Ectodermal cell (in vitro differentiated cells): ENCODE results near the gene ABCC9.

Experiments used
- H3K27ac ChIP-seq: 2 replicates; pipeline ENCODE4 v1.7.0; 2013; ENCODE audit warnings: mild to moderate bottlenecking, low read depth, low read length; ENCODE audit not compliant: insufficient read depth, poor library complexity, severe bottlenecking
- H3K27me3 ChIP-seq: 2 replicates; pipeline ENCODE4 v1.7.0; 2013; ENCODE audit warnings: mild to moderate bottlenecking, low read length; ENCODE audit not compliant: insufficient read depth, control insufficient read depth, poor library complexity, severe bottlenecking
- H3K36me3 ChIP-seq: one replicate; pipeline ENCODE4 v1.7.0; 2013; ENCODE audit warnings: low read length; ENCODE audit not compliant: control insufficient read depth, insufficient read depth
- H3K4me1 ChIP-seq: one replicate; pipeline ENCODE4 v1.7.0; 2013; ENCODE audit warnings: low read length; ENCODE audit not compliant: control insufficient read depth, insufficient read depth
- H3K4me3 ChIP-seq: 2 replicates; pipeline ENCODE4 v1.7.0; 2013; ENCODE audit warnings: low read depth, low read length, control low read depth; ENCODE audit not compliant: insufficient read depth
- H3K9me3 ChIP-seq: 2 replicates; pipeline ENCODE4 v1.7.0; 2013; ENCODE audit warnings: mild to moderate bottlenecking, low read length, moderate library complexity; ENCODE audit not compliant: control insufficient read depth
- WGBS, 2 experiments: methylation state at CpG; one replicate each; pipeline ENCODE4 v1.1.7; 2013; ENCODE audit warnings: missing lambda C conversion rate in 2 of 2; 5-methylcytosine and 5-hydroxymethylcytosine counted together

ABCC9 gene

DNA sequence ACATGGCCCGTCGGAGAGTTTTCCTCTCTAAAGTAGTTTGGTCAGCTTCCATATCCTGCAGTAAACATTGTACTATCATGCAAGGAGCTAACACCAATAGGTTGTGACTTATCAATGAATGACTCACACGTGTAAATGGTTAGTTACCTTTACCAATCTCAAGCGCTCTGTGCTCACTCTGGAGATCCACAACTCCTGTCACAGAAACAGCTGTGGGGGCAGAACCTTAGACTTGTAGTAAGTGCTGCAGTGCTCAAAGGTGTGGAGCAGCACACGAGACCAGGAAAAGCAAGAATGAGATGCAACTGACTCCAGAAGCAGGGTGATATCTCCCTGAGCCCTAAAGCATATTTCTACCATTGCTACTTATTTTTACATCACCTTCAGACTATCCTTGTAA is 93.0 kb downstream of the ABCC9 start:
- Histone ChIP-seq H3K27ac (no peak overlapping the region), H3K27me3 (no peaks in the 10 kb centered on the region), H3K4me1 (no peaks in the 10 kb centered on the region), H3K9me3 (no peaks in the 10 kb centered on the region), H3K36me3 (no peaks in the 10 kb centered on the region), H3K4me3 (no peak overlapping the region)
- 89 to 90% methylated on average over 5 of the region's 5 CpGs for WGBS, 2 experiments

DNA sequence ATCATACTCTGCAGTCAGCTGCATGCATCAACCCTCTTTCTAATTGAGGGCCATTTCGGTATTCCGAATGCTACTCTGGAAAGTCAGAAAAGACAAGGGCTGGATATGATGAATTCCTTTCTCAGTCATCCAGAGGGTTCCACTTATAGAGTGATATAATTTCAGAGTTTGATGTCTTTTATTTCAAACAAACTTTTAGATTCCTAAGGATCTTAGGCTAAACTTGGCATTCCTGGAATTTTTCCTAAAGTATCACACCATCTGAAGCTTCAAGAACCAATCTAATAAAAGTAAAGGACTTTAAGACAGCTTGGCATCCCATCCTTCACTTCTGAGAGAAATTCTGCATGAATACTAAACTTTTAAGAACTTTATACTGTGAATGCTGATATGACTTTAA is 97.4 kb downstream of the ABCC9 start:
- Histone ChIP-seq H3K27ac (no peak overlapping the region), H3K36me3 (no peaks in the 10 kb centered on the region), H3K9me3 (no peaks in the 10 kb centered on the region), H3K4me1 (no peaks in the 10 kb centered on the region), H3K4me3 (no peak overlapping the region), H3K27me3 (no peaks in the 10 kb centered on the region)
- WGBS, 2 experiments = 94 to 98% methylated on average over 2 of the region's 2 CpGs

- no peaks in the 10 kb centered on the region for H3K9me3 ChIP-seq
- H3K4me3 ChIP-seq = no peak overlapping the region
- WGBS, 2 experiments = 100% methylated on average over 1 of the region's 1 CpG
- no peaks in the 10 kb centered on the region for H3K27me3 ChIP-seq
- H3K36me3 ChIP-seq = no peaks in the 10 kb centered on the region
- H3K27ac ChIP-seq = no peak overlapping the region
- H3K4me1 ChIP-seq = no peaks in the 10 kb centered on the region
Measured at GRCh38 chr12:21839776-21840175, 101.5 kb downstream of the ABCC9 start.

DNA sequence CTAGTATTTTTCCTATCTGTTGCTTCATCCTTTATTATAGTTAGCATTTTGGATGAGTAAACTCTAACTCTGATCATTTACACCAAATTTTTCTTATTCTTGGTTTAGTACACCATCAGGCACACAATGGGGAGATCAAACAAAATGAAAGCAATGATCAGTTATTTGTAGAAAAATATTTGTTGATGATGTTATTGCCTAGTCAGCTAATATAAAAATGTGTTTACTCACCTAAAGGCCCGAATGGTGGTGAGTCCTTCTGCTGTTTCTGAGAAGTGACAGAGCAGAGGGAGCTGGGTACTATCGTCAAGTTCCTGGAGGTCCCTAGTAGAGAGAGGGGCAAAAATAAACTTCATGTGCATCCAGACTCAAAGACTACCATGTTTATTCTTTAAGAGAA is 103.4 kb downstream of the ABCC9 start:
- H3K9me3 ChIP-seq = no peaks in the 10 kb centered on the region
- H3K36me3 ChIP-seq = no peaks in the 10 kb centered on the region
- no peak overlapping the region for H3K4me3 ChIP-seq
- WGBS, 2 experiments = 93 to 98% methylated on average over 2 of the region's 2 CpGs
- H3K27ac ChIP-seq = no peak overlapping the region
- H3K27me3 ChIP-seq = no peaks in the 10 kb centered on the region
- H3K4me1 ChIP-seq = no peaks in the 10 kb centered on the region

DNA sequence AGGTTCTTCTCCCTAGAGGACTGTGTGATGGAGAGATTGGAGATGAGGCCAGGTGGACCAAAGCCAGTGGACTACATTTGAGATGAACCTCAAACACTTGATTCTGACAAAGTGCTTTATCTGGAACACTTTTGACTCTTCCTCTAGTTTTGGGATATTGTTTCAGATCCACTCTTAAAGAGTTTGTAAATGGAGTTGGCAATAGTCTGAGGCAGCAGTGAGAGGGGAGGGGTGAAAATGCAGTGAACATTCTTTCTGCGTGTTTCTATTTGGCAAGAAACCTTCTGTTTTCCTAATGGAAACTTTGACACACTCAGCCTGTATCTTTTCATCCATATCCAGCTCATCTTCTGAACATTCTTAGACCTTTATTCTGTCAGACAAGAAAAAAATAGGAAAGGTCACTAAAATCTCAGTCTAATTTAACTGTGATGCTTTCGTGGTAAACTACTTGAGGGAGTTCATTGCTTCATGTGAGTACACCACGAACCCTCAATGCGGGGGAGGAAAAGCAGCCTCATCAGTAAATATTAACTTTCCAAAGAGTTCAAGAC is 109.4 kb downstream of the ABCC9 start:
- WGBS, 2 experiments = 84 to 95% methylated on average over 4 of the region's 4 CpGs
- H3K4me3 ChIP-seq = no peak overlapping the region
- H3K27ac ChIP-seq = no peak overlapping the region
- no peaks in the 10 kb centered on the region for H3K4me1 ChIP-seq
- no peaks in the 10 kb centered on the region for H3K36me3 ChIP-seq
- no peaks in the 10 kb centered on the region for H3K9me3 ChIP-seq
- no peaks in the 10 kb centered on the region for H3K27me3 ChIP-seq

GRCh38 chr12:21828779-21829178 is 112.4 kb downstream of the ABCC9 start:
- no peaks in the 10 kb centered on the region for H3K36me3 ChIP-seq
- H3K4me1 ChIP-seq = no peaks in the 10 kb centered on the region
- 96% methylated on average over 8 of the region's 8 CpGs for WGBS, 2 experiments
- no peaks in the 10 kb centered on the region for H3K27me3 ChIP-seq
- no peak overlapping the region for H3K27ac ChIP-seq
- no peaks in the 10 kb centered on the region for H3K9me3 ChIP-seq
- no peak overlapping the region for H3K4me3 ChIP-seq

DNA sequence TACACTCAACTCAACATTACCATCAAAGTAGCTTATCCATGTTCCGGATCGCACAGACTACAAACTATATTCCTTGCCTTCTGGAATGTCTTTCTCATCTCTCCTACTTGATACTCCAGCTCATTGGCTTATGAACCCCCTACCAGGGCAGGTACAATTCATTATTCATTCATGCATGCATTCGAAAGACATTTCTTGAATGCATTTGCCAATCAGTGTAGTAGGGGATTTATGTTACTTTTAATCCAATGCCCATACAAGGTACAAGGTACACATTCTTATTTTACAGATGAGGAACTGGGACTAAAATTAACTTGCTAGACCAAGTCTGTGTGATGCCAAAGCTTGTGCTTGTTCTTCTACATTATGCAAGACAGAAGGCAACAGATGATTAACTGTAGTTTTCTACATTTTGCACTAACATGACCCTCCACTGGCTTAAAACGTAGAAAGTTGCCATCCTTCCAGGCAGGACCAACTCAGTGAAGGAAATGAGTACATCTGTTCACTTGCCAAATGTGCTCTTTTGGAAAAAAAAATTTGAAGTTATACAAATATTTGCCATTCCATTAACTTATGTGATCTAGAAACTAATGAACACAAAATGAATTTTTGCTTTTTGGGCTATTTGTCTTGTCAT is 113.0 kb downstream of the ABCC9 start:
- no peaks in the 10 kb centered on the region for H3K9me3 ChIP-seq

DNA sequence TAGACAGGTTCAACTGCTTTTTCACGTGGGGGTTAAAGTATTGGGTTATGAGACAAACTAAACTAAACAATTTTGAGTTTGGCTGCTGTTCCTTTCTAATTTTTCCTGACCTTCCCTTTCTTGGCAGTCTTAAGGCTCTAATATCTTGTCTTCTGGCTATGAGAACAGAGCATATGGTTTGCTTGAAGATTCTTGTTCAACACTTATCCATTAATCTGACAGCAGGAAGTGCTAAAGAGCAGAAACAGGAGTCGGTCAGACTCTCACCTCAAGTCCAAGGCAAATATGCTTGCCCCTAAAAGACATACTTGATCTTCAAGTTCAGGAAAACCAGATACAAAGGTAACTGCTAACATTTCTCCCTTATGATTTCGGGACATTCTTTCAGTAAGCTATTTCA is 114.1 kb downstream of the ABCC9 start:
- H3K36me3 ChIP-seq = no peaks in the 10 kb centered on the region
- no peak overlapping the region for H3K27ac ChIP-seq
- no peaks in the 10 kb centered on the region for H3K27me3 ChIP-seq
- no peaks in the 10 kb centered on the region for H3K4me1 ChIP-seq
- WGBS, 2 experiments = 76 to 83% methylated on average over 2 to 3 of the region's 3 CpGs
- no peaks in the 10 kb centered on the region for H3K9me3 ChIP-seq
- no peak overlapping the region for H3K4me3 ChIP-seq

More for the DNA sequence above, 113.0 kb downstream of the ABCC9 start:
- no peaks in the 10 kb centered on the region for H3K36me3 ChIP-seq
- no peaks in the 10 kb centered on the region for H3K27me3 ChIP-seq
- no peaks in the 10 kb centered on the region for H3K4me1 ChIP-seq
- no peak overlapping the region for H3K27ac ChIP-seq
- no peak overlapping the region for H3K4me3 ChIP-seq
- WGBS, 2 experiments = 84 to 92% methylated on average over 3 to 4 of the region's 4 CpGs

GRCh38 chr12:21826618-21826910 is 114.7 kb downstream of the ABCC9 start:
- no peaks in the 10 kb centered on the region for H3K9me3 ChIP-seq
- 100% methylated on average over 1 to 2 of the region's 4 CpGs for WGBS, 2 experiments

GRCh38 chr12:21825886-21826617 is 115.2 kb downstream of the ABCC9 start:
- Histone ChIP-seq H3K27ac (no peak overlapping the region), H3K27me3 (no peaks in the 10 kb centered on the region), H3K4me3 (no peak overlapping the region), H3K36me3 (no peaks in the 10 kb centered on the region), H3K4me1 (no peaks in the 10 kb centered on the region), H3K9me3 (no peaks in the 10 kb centered on the region)
- 94% methylated on average over 2 of the region's 2 CpGs; no CpG with 5 or more reads in 1 of the 2 experiments for WGBS, 2 experiments

More at GRCh38 chr12:21826618-21826910, 114.7 kb downstream of the ABCC9 start:
- Histone ChIP-seq H3K4me3 (no peak overlapping the region), H3K27me3 (no peaks in the 10 kb centered on the region), H3K27ac (no peak overlapping the region), H3K4me1 (no peaks in the 10 kb centered on the region), H3K36me3 (no peaks in the 10 kb centered on the region)
